Natural killer cell (primary cell): Measurements from ENCODE around the gene SMARCB1. TPM values are rescaled to one million over a fixed set of nuclear protein-coding genes. Genes with fewer than 3 reads are reported as not detected.

ENCODE experiments used
- ATAC-seq, 3 donors: fragments of 150-1000 bp in 2 of 3; fragments of 200-7000 bp in 1 of 3; cut with Tn5 transposase; 1 replicate in 1 of 3; 2 replicates in 2 of 3; pipeline ENCODE4 v1.10.0; 2021; ENCODE audit warnings: mild to moderate bottlenecking in 2 of 3, moderate library complexity in 2 of 3
- DNase-seq, 2 donors: peaks; one replicate each; pipeline versions ENCODE4 v3.0.0 to v3.0.0-alpha.2; 2013 to 2021; ENCODE audit warnings: mixed read lengths in 1 of 2
- H3K27ac ChIP-seq: one replicate; pipeline ENCODE4 v1.5.1; 2013; ENCODE audit warnings: mild to moderate bottlenecking, low read length
- H3K27me3 ChIP-seq: one replicate; pipeline ENCODE4 v1.6.1; 2013; ENCODE audit warnings: low read length; ENCODE audit not compliant: control insufficient read depth, insufficient read depth
- H3K36me3 ChIP-seq: one replicate; pipeline ENCODE4 v1.6.1; 2013; ENCODE audit warnings: low read length; ENCODE audit not compliant: control insufficient read depth, insufficient read depth
- H3K4me1 ChIP-seq: one replicate; pipeline ENCODE4 v1.6.1; 2013; ENCODE audit warnings: low read length; ENCODE audit not compliant: control insufficient read depth, insufficient read depth
- H3K4me3 ChIP-seq: one replicate; pipeline ENCODE4 v1.5.1; 2013; ENCODE audit warnings: low read length
- H3K9me3 ChIP-seq: one replicate; pipeline ENCODE4 v1.6.1; 2013; ENCODE audit warnings: low read length; ENCODE audit not compliant: control insufficient read depth, insufficient read depth
- H3K27ac Mint-ChIP-seq, 2 donors: one replicate each; pipeline ENCODE4 v1.8.0; 2022; ENCODE audit warnings: mild to moderate bottlenecking in 2 of 2, mixed read lengths in 2 of 2, moderate library complexity in 1 of 2
- H3K27me3 Mint-ChIP-seq, 2 donors: one replicate each; pipeline ENCODE4 v1.8.0; 2022; ENCODE audit warnings: low read depth in 2 of 2, mixed read lengths in 2 of 2
- H3K36me3 Mint-ChIP-seq: one replicate; pipeline ENCODE4 v1.8.0; 2022; ENCODE audit warnings: mixed read lengths
- H3K4me1 Mint-ChIP-seq, 2 donors: one replicate each; pipeline ENCODE4 v1.8.0; 2022; ENCODE audit warnings: mixed read lengths in 2 of 2
- H3K4me3 Mint-ChIP-seq: one replicate; pipeline ENCODE4 v1.8.0; 2022; ENCODE audit warnings: mild to moderate bottlenecking, moderate library complexity, mixed read lengths
- H3K9me3 Mint-ChIP-seq, 2 donors: one replicate each; pipeline ENCODE4 v1.8.0; 2022; ENCODE audit warnings: mixed read lengths in 2 of 2
- WGBS: methylation state at CpG from one replicate; pipeline ENCODE4 v1.1.7; 2013; ENCODE audit warnings: missing lambda C conversion rate; ENCODE audit not compliant: insufficient coverage; 5-methylcytosine and 5-hydroxymethylcytosine counted together
- intact Hi-C: fragments of 100-400 bp; cut with micrococcal nuclease; formaldehyde crosslinking; loops from one replicate; pipeline ENCODE4 v1.14.2; 2022
- total RNA-seq, 4 donors: library from RNA; stranded (reverse); fragments of 120-200 nt in 1 of 4; gene quantifications; one replicate each; pipeline versions ENCODE4 v1.2.3 to v1.2.4, GENCODE V29; 2013 to 2022
- TF ChIP-seq, protein P1 (sequence below): fragments of 200-600 bp; IDR thresholded peaks from one replicate; pipeline ENCODE4 v1.8.0; 2022; ENCODE audit warnings: antibody characterized with exemption

SMARCB1 gene
- total RNA-seq, 3 donors from 2014 or later (not counting 1 experiment from before 2014, with no cell fraction given) = 56.3 to 76.9 (median 69.8) TPM

- Histone ChIP-seq H3K4me3 (no peak overlapping the region), H3K36me3 (peaks cover 78% of the 10 kb centered on the region), H3K9me3 (no peaks in the 10 kb centered on the region), H3K27me3 (no peaks in the 10 kb centered on the region), H3K27ac (no peak overlapping the region), H3K4me1 (no peaks in the 10 kb centered on the region)
- intact Hi-C loops = no loop called here
- Mint-ChIP-seq H3K36me3 (peaks cover 7% of the 10 kb centered on the region), H3K27me3 (no peaks in the 10 kb centered on the region), H3K9me3 (no peaks in the 10 kb centered on the region), H3K4me1 (peaks cover 13 to 14% of the 10 kb centered on the region in 2 donors), H3K27ac (no peak overlapping the region), H3K4me3 (no peak overlapping the region)
- DNase-seq = no peak
- ATAC-seq = no peak
- TF ChIP-seq, protein P1, sequence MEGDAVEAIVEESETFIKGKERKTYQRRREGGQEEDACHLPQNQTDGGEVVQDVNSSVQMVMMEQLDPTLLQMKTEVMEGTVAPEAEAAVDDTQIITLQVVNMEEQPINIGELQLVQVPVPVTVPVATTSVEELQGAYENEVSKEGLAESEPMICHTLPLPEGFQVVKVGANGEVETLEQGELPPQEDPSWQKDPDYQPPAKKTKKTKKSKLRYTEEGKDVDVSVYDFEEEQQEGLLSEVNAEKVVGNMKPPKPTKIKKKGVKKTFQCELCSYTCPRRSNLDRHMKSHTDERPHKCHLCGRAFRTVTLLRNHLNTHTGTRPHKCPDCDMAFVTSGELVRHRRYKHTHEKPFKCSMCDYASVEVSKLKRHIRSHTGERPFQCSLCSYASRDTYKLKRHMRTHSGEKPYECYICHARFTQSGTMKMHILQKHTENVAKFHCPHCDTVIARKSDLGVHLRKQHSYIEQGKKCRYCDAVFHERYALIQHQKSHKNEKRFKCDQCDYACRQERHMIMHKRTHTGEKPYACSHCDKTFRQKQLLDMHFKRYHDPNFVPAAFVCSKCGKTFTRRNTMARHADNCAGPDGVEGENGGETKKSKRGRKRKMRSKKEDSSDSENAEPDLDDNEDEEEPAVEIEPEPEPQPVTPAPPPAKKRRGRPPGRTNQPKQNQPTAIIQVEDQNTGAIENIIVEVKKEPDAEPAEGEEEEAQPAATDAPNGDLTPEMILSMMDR = no peak
- 95% methylated on average over 11 of the region's 11 CpGs for WGBS
These were observed 40.7 kb downstream of the SMARCB1 start for GRCh38 chr22:23827351-23827995.

DNA sequence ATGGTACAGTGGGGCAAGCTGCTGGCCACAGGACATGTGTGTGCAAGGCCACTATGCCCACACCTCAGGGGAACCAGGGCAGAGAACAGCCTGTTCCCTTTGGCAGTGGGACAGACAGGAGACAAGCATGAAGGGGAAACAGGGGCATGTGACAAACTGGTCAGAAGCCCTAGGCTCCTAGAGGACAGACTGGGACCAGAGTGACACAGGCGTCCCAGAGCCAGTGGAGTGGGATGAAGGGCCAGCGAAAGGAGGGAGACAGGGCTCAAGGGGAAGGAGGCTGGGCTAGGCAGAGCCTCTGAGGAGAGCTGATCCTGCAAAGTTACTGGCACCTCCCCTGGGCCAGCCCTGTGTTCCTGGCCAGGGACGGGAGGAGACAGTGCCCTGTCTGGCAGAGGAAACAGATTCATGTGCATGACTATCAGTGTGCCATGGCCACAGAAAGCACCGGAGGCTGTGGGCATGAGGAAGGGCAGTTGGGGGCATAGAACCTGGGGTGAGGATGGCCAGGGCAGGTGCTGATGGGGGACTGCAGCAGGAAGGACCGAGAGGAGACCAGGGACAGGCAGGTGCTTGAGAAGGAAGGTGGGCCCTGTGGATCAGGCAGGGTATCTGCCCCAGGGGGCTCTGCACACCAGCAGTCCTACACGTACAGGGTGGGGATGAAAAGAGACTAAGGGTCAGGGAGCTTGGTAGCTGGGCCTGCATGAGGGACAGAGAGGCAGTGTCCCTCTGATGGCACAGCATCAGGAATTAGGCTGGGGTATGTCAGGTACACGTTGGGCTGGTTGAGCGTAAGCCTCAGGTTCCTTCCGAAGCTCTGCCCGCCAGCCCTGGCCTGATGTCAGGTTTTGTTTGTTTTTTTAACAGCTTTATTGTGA, 42.3 kb downstream of the SMARCB1 start:
- no peaks in the 10 kb centered on the region for H3K27me3 ChIP-seq
- Mint-ChIP-seq H3K9me3 (no peaks in the 10 kb centered on the region), H3K4me1 (peaks cover 10 to 14% of the 10 kb centered on the region in 2 donors), H3K36me3 (peaks cover under 1% of the 10 kb centered on the region), H3K27ac (peak overlapping the region in 1 of 2 donors; percentile 73), H3K27me3 (no peaks in the 10 kb centered on the region), H3K4me3 (no peak overlapping the region)
- no peak for DNase-seq
- H3K4me3 ChIP-seq = no peak overlapping the region
- 95% methylated on average over 9 of the region's 10 CpGs for WGBS
- TF ChIP-seq, protein P1 = no peak
- peak in 1 of 3 donors; percentile 10 for ATAC-seq
- intact Hi-C loops = no loop called here
- peaks cover 70% of the 10 kb centered on the region for H3K36me3 ChIP-seq
- H3K27ac ChIP-seq = no peak overlapping the region
- no peaks in the 10 kb centered on the region for H3K9me3 ChIP-seq
- no peaks in the 10 kb centered on the region for H3K4me1 ChIP-seq

DNA sequence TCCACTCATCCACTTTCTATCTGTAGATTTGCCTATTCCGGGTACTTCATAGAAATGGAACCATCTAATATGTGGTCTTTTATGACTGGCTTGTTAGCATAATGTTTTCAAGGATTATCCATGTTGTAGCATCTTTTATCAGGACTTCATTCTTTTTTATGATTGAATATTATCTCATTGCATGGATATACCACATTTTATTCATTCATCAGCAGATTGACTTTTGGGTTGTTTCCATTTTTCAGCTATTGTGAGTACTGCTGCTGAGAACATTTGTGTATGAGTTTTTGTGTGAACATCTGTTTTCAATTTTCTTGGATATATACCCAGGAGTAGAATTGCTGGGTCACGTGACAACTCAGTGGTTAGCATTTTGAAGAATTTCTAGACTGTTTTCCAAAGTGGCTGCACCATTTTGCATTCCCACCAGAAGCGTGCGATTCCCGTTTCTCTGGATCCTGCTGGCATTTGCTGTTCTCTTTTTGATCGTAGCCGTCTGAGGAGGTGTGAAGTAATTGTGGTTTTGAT, 43.1 kb downstream of the SMARCB1 start:
- Mint-ChIP-seq H3K9me3 (no peaks in the 10 kb centered on the region), H3K4me3 (no peak overlapping the region), H3K27me3 (no peaks in the 10 kb centered on the region), H3K4me1 (peaks cover 10 to 14% of the 10 kb centered on the region in 2 donors), H3K27ac (peak overlapping the region in 1 of 2 donors; percentile 5), H3K36me3 (no peaks in the 10 kb centered on the region)
- Histone ChIP-seq H3K4me1 (no peaks in the 10 kb centered on the region), H3K36me3 (peaks cover 65% of the 10 kb centered on the region), H3K27ac (no peak overlapping the region), H3K4me3 (no peak overlapping the region), H3K9me3 (no peaks in the 10 kb centered on the region), H3K27me3 (no peaks in the 10 kb centered on the region)
- intact Hi-C loops = no loop called here
- TF ChIP-seq, protein P1 = no peak
- DNase-seq (no peak), ATAC-seq (no peak)
- 68% methylated on average over 6 of the region's 7 CpGs for WGBS
